ENCODE results near the gene LIMK1. TPM values are rescaled to one million over a fixed set of nuclear protein-coding genes. Genes with fewer than 3 reads are reported as not detected.

The LIMK1 gene
- total and polyA plus RNA-seq, 9 donors = 7.6 to 38.7 (median 28.8) TPM

- DNase-seq = peak in 1 of 5 donors; percentile 16
- WGBS, 3 donors = 89 to 93% (median 92%) methylated on average over 7 of the region's 7 CpGs
- Histone ChIP-seq H3K4me3 (no peak overlapping the region), H3K27ac (no peak overlapping the region), H3K4me1 (ENCODE audit: insufficient read depth) (peaks cover 6% of the 10 kb centered on the region), H3K36me3 (no peaks in the 10 kb centered on the region), H3K9me3 (no peaks in the 10 kb centered on the region), H3K27me3 (no peaks in the 10 kb centered on the region)
- intact Hi-C loops (cut with DNase I) = no loop called here
- TF ChIP-seq EP300 (IDR thresholded peaks at IDR 0.05) (no peak), CTCF (IDR thresholded peaks at IDR 0.05) (no peak), POLR2A (IDR thresholded peaks at IDR 0.05) (no peak)
These were observed 25.1 kb upstream of the LIMK1 start for GRCh38 chr7:74058486-74058885.

- Histone ChIP-seq H3K27ac (no peak overlapping the region), H3K27me3 (no peaks in the 10 kb centered on the region), H3K4me1 (ENCODE audit: insufficient read depth) (peaks cover 6% of the 10 kb centered on the region), H3K36me3 (no peaks in the 10 kb centered on the region), H3K4me3 (no peak overlapping the region), H3K9me3 (no peaks in the 10 kb centered on the region)
- TF ChIP-seq EP300 (IDR thresholded peaks at IDR 0.05) (no peak), POLR2A (IDR thresholded peaks at IDR 0.05) (no peak), CTCF (IDR thresholded peaks at IDR 0.05) (no peak)
- 70 to 78% (median 74%) methylated on average over 2 of the region's 2 CpGs for WGBS, 3 donors
- DNase-seq = no peak
- intact Hi-C loops (cut with DNase I) = no loop called here
These were observed 24.6 kb upstream of the LIMK1 start for GRCh38 chr7:74059037-74059436.

GRCh38 chr7:74059681-74060588 is 23.7 kb upstream of the LIMK1 start:
- H3K36me3 ChIP-seq = no peaks in the 10 kb centered on the region
- intact Hi-C loops (cut with DNase I) = loop anchor here in 3 of 4 donors (10.0 kb wide), 3 partner anchors 105 to 345 kb away; no protein-coding TSS in a partner anchor
- no peak overlapping the region for H3K27ac ChIP-seq
- H3K9me3 ChIP-seq = no peaks in the 10 kb centered on the region
- DNase-seq = peak in 1 of 5 donors; percentile 51
- H3K27me3 ChIP-seq = no peaks in the 10 kb centered on the region
- H3K4me3 ChIP-seq = no peak overlapping the region
- TF ChIP-seq EP300 (IDR thresholded peaks at IDR 0.05) (no peak), POLR2A (IDR thresholded peaks at IDR 0.05) (no peak), CTCF (IDR thresholded peaks at IDR 0.05) (no peak)
- peaks cover 6% of the 10 kb centered on the region for H3K4me1 ChIP-seq (ENCODE audit: insufficient read depth)
- 75 to 78% (median 76%) methylated on average over 19 to 21 of the region's 21 CpGs for WGBS, 3 donors

- Histone ChIP-seq H3K27me3 (no peaks in the 10 kb centered on the region), H3K9me3 (no peaks in the 10 kb centered on the region), H3K4me1 (ENCODE audit: insufficient read depth) (peaks cover 6% of the 10 kb centered on the region), H3K36me3 (no peaks in the 10 kb centered on the region), H3K4me3 (no peak overlapping the region), H3K27ac (peak overlapping the region; percentile 77 to 94)
- intact Hi-C loops (cut with DNase I) = loop anchor here in 3 of 4 donors (10.0 kb wide), 3 partner anchors 103 to 343 kb away; no protein-coding TSS in a partner anchor
- no peak for TF ChIP-seq POLR2A (IDR thresholded peaks at IDR 0.05)
- peak; percentile 12 for TF ChIP-seq EP300 (IDR thresholded peaks at IDR 0.05)
- 9 to 12% (median 10%) methylated on average over 17 to 20 of the region's 20 CpGs for WGBS, 3 donors
- peak; percentile 90 to 91 (median 91) for DNase-seq
These were observed 21.6 kb upstream of the LIMK1 start for GRCh38 chr7:74061840-74062539.
